HG03103 (cell line): ENCODE measurements around the gene CEBPB.

Experiments used
- ATAC-seq: cut with Tn5 transposase; IDR thresholded peaks from one replicate; pipeline ENCODE4 v1.9.1; 2021; ENCODE audit warnings: low read depth; ENCODE audit not compliant: unreplicated experiment

The CEBPB gene

DNA sequence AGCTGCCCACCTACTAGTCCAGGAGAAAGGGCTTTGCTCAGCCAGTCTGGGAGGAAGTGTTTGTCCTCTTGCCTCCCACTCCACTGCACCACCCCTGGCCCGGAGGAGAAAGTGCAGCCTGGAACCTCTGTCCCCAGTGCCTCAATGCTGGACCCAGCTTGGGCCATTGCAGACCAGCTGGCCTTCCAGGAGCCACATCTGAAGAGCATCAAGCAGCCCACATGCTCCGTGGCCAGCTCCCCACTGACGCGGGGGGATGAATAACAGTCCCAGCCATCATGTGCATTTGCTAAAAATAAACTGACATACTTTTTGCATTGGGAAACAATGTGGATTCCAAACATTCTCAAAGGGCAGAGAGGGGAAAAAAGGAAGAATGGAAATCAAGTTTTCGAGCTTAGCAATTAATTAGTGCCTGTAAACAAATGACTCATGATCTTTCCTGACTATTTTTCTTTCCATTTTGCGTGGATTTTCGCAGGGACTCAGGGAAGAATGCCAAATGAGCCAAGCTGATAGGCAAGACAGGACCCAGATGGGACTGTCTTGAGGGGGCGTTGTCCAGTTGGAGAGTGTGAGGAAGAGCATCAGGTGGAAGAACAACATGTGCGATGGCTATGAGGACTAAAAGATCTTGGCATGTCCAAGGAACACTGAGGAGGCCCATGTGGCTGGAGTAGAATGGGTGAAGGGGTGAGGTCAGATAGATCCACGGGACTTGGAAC, 34.1 kb downstream of the CEBPB start:
- no peak for ATAC-seq

DNA sequence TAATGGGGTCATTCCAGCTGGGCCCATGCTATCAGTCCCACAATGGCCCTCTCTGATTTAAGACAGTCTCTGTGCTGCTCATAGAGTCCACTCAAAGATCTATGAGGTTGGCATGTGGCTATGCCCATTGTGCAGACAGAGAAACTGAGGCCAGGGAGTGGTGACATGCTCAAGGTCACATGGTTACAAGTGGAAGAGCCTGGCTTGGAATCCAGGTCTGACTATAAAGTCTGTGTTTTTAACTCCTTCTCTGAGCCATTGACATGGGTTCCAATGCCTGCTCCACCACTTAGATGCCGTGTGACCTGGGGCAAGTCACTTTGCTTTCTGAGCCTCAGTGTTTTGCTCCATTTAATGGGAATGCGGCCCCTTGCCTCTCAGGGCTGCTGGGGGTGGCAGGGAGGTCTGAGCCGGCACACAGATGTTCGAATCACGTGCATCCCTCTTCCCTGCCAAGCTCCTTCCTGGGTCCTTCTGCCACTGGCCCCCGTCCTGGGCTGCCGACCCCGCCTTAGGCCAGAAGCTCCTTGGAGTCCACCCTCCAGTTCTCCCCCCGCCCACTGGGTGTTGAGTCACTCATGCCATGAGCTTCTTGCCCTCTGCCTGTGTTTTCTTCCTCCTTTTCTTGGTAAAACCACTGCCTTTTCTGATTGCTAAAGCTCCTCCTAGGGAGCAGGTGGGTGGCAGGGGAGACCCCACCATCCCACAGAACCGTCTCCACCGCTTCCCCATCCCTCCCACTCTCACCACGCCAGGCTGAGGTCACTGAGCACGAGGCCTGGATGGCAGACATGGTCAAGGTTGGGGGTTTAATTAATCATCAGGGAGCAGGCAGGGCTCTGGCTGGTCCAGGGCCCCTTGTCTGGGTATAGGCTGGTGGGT, 35.7 kb downstream of the CEBPB start:
- no peak for ATAC-seq

DNA sequence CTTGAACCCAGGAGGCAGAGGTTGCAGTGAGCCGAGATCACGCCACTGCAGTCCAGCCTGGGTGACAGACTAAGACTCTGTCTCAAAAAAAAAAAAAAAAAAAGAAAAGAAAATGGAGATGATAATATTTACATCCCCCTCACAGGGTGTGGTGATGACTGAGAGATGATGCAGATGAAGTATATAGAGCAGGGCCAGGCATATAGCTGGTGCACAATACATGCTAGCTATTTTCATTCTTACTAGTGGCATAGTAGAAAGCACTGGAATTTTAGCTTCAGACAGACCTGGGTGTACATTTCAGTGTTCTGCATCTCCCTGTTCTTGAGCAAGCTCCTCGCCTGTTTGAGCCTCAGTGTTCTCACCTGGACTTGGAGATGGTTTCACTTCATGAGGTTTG, 36.9 kb downstream of the CEBPB start:
- no peak for ATAC-seq

DNA sequence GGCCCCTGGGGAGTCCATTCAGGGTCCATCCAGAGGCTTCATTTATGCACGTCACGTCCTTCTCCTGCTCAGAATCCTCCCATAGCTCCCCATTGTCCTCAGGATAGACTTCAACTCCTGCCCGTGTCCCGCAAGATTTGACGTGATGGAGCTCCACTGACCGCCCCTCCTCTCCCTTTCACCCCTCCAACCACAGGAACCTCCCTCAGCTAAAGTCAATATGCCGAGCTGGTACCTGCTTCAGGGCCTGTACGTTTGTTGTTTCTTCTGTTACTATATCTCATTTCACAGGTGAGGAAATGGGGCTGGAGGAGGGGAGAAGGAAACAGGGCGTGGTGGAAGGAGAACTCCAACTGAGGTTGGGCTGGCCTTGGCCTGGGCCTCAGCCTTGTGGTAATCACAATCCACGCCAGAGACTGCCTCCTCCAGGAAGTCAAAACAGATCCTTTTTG, 38.6 kb downstream of the CEBPB start:
- ATAC-seq: no peak

DNA sequence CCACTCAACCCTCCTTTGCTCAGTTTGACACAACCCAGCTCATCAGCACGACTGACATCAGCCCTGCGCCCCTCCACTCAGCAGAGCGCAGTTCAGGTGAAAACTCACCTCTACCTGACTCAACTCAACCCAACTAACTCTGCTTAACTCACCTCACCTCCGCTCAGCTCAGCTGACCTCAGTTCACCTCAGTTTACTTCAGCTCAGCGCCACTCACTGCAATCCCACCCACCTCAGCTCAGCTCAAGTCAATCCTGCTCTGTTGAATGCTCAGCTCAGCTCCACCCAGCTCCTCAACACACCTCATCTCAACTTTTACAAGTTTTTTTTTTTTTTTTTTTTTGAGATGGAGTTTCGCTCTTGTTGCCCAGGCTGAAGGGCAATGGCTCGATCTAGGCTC, 39.6 kb downstream of the CEBPB start:
- no peak for ATAC-seq

DNA sequence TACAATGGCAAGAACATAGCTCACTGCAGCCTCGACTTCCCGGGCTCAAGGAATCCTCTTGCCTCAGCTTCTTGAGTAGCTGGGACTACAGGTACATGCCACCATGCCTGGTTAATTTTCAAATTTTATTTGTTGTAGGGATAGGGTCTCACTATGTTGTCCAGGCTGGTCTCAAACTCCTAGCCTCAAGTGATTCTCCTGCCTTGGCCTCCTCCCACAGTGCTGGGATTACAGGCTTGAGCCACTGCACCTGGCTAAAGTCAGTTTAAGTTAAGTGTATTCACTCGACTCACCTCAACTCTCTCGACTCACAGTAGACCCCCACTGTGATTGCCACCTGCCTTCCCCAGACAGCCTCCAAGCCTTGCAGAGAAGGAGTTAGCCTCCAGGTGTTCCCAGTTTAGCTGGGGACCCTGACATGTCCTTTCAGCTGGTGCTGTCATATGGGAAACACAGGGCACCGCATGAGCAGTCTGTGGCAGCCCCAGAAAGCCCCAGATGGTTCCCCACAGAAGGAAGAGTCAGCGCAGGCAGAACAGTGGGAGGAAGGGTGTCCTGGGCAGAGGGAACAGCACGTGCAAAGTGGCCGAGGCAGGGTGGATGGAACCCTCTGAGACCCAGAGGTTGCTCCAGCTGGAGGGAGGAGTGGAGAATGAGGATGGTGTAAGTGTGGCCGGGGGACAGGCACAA, 40.4 kb downstream of the CEBPB start:
- no peak for ATAC-seq

DNA sequence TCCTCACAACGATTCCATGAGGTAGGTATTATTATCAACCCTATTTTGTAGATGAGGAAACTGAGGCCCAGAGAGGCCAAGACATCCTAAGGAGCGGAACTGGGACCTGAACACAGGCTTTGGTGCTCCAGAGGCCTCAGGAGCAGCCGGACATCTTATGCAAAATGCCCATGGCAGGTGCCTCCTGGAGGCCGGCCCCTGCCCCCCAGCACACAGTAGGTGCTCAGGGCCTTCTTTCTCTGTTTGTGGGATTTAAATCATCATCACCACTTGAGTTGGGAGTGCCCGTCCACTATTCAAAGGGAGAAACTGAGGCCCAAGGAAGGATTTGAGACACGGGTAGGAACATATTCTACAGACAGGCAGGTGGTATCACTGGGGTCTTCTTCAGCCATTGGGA, 41.2 kb downstream of the CEBPB start:
- no peak for ATAC-seq

DNA sequence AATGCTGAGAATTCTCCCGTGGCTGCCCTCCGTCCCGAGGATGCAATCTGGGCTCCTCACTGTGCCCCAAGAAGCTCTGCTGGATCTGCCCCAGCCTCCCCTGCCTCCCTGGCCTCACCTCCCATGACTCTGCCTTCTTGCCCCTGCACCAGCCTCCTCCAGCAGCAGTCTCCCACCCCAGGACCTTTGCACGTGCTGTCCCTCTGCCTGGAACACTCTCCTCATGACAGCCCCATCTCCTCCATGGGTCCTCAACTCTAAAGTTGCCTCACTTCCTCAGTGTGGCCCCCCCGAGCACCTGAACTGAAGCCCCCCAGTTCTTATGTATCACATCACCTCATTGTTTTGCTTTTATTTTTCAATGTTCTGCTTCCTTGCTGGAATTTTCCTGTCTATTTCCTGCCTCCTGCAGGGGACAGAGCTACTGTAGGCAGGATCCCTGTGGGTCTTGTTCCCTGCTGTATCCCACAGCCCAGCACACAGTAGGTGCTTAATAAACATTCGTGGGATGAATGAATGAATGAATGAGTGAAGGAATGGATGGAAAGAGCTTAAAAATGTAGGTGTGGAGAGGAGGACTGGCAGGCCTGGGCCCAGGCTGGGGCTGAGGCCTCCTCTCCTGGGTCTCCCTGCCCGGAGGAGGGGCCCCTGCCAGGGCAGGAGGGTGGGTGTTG, 42.2 kb downstream of the CEBPB start:
- no peak for ATAC-seq

DNA sequence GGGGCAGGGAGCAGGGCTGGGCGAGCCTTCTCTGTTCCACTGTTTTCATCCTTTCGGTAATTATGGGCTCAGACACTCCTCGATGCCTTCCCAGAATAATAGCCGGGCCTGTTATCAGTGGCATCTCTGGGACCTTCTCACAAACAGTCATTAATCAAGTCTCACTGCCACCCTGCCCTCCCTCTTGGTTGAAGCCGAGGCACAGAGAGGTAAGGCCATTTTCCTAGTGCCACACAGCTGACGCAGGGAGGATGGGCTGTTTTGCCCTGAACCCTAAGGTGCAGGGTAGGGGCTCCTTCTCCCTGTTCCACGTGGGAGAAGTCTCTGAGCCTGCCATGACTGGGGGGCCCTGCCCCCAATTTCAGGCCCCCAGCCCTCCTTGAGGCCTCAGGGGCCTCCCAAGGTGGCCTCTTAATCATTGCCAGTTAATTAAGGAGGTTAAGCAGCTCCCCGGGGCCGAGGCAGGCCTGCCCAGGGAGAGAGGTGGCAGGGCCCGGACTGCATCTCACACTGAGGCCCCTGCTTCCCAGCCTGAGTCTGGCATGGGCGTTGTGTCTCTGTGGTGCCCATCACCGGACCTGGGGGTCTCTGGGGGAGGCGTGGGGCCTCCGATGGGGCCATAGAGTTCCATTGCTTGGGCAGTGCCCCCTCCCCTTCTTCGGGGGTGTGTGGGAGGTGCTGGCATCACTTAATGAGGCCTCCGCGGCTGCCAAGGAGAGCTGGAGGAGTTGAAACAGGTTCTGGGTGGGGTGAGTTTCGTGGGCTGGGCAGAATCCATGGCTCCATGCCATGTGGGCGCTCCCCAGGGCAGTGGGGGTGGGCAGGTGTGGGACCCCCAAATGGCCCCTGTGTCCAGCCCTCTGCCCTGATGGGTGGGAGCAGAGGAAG, 42.9 kb downstream of the CEBPB start:
- no peak for ATAC-seq

DNA sequence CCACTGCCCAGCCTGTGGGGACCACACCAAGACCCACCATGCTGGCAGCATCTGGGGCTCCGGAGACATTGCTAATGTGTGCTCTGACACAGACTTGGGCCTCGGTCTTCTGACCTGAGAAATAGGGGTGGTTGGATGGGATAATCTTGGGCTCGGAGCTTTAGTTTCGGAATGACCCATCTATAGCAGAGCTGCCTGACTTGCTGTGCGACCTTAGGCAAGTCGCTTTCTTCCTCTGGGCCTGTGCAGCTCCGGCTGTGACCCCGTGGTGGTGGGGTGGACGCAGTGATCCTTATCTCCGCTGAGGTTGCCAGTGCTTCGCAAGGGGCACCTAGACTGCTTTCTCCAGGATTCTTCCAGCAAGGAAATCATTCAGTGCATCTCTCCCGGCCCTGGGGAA, 43.7 kb downstream of the CEBPB start:
- ATAC-seq: no peak

DNA sequence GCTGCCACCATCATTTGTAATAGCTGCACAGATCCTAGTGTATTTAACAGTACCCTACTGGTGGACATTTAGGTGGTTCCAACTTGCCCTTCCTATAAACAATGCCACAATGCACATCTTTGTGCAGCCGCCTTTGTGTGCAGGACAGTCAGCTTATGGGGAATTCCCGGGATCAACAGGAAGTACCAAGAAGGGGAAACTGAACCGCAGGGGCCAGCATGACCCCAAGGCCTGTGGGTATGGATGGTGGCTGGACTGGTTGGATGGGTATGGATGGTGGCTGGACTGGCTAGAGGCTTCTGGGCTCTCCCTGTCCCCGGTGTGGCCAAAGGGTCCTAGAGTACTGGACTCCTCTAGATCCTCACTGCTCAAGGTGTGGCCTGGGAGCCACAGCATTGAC, 46.7 kb downstream of the CEBPB start:
- ATAC-seq: no peak

DNA sequence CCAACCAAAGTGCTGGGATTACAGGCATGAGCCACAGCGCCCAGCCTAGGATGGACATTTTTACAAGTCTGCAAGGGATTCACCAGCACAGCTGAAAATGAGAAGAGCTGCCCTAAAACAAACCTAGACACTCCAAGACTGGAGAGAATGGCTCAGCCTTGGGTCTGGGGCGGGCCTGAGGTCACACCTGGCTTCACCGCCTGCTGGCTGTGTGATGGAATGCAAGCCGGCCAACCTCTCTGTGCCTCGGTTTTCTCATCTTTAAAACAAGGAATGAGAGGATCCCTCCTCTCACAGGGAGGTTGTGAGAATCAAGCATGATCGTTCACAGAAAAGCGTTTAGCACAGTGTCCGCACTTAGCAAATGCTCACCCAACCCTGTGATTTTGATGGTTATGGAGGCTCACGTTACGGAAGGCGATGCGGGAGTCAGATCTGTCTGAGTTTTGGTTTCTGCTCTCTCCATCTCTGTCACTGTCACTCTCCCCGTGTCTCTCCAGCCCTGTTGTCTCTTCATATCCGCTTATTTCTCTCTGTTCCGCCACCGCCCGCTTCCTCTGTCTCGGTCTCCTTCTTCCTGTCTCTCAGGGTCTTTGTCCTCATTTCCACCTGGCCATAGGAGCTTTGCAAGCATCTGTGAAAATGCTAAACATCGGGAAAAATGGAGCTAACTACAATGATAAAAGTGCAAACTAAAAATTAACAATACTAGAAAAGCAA, 47.6 kb downstream of the CEBPB start:
- no peak for ATAC-seq

DNA sequence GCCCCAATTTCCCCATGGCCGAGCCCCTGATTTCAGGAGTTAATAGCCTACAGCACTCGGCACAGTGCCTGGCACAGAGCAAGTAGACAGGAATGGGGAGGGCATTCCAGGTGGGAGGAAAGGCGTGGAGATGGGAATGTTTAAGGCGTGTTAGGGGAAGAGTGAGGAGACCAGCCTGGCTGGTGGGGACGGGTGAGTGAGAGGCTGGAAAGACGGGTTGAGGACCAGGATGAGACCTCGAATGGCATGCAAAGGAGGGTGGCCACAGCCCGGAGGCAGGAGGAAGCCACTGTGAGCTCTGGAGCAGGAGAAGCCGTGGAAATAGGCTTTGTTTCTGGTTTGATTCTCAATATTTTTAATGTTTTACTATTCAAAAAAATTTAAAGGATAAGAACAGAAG, 49.5 kb downstream of the CEBPB start:
- ATAC-seq: no peak

DNA sequence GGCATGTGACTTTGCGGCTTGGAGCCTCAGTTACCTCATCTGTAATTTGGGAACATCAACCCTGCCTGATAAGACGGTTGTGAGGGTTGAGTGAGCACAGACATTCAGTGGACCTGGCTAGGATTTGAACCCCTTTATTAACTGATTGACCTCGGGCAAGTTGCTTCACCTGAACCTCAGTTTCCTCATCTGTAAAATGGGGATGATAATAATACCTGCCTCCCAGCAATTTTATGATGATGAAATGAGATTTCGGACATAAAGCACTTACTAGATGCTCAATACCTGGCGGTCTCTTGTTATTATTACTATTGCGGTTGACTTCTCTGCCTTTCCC, 51.5 kb downstream of the CEBPB start:
- no peak for ATAC-seq
